DMS 273 treated with DMSO at 0.1 percent for 48 hours (cell line): ENCODE measurements around the gene TMED8.
"Not testable (repeated sequence)": the region's sequence is repeated elsewhere in the genome, so short reads cannot be mapped to it uniquely, and the experiment has no call there.

ENCODE experiments used
- DNase-seq: peaks from one replicate; lab custom pipeline; 2025; lab: John Stamatoyannopoulos, UW

Gene TMED8

DNA sequence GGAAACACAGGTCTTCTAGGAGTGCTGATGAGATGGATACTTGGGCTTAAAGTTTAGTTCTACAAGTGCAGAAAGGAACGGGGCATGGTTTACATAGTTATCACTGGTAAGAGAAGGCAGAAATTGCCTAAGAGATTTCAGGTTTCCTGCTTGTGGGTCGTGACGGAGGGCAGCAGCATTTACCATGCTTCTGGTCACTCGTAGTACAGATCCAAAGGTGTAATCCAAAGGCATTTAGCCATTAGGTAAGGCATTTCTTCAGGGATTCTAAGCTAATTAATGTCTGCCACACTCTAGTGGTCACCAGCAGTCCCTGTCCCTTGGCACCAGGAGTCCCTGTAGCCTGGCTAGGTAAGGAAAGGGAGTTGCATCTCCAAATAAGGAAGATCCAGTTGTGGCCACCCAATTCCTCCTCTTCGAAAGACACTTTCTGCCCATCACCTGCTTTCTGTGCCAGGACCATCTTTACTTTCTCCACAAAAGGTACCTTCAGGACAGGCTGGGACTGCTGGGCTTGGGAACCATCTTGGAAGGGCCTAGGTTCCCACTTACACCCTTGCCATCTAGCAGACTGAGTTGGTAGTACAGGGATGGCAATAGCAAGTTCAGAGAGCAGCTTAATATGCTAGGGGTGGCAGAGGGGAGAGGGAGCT, 54.5 kb downstream of the TMED8 start:
- no peak for DNase-seq

GRCh38 chr14:77320238-77320935, 56.5 kb downstream of the TMED8 start, which contains the start of gene POMT2:
Gene POMT2, minus strand, starts transcription at chr14:77320883. Its CDS starts 202 bp downstream, at chr14:77320681.
- DNase-seq, result peak; percentile 78

GRCh38 chr14:77319422-77319821, 57.5 kb downstream of the TMED8 start:
- no peak for DNase-seq

- DNase-seq, result not testable (repeated sequence)
These were observed 58.1 kb downstream of the TMED8 start for GRCh38 chr14:77318756-77319155.

DNA sequence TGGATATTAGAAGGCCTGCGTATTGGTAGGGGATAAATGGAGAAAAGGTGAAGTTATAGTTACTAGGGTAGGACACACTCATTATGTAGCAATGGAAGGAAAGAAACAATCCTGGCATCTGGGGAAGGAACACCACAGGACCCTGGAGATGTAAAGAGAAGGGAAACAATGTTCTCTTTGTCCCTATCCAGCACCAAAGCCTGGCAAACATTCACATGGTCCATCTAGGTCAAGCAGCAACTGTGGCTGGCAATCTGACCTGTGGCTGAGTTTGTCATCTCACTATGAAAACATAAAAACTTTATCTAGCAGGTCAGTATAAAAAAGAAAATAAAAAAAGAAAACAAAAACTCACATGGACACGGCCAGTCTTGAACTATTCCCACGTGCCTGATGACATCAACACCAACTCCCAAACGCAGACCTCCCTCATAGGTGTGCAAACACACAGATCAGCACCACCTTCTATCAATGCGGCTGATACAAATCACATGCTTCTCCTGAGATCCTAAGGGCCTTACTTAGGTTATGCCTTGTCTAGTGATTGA, 58.8 kb downstream of the TMED8 start:
- DNase-seq, result no peak

GRCh38 chr14:77316872-77317301, 60.0 kb downstream of the TMED8 start:
- peak; percentile 58 for DNase-seq

DNA sequence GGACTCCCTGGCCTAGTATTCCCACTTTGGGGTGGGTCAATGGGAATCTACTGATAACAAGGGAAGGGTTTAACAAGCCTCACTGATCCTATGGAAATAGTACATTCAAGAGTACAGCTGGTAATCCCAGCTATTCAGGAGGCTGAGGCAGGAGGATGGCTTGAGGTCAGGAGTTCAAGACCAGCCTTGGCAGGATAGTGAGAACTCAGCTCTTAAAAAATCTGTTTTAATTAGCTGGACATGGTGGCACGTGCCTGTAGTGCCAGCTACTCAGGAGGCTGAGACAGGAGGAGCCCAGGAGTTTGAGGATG, 60.7 kb downstream of the TMED8 start:
- DNase-seq, result no peak

DNA sequence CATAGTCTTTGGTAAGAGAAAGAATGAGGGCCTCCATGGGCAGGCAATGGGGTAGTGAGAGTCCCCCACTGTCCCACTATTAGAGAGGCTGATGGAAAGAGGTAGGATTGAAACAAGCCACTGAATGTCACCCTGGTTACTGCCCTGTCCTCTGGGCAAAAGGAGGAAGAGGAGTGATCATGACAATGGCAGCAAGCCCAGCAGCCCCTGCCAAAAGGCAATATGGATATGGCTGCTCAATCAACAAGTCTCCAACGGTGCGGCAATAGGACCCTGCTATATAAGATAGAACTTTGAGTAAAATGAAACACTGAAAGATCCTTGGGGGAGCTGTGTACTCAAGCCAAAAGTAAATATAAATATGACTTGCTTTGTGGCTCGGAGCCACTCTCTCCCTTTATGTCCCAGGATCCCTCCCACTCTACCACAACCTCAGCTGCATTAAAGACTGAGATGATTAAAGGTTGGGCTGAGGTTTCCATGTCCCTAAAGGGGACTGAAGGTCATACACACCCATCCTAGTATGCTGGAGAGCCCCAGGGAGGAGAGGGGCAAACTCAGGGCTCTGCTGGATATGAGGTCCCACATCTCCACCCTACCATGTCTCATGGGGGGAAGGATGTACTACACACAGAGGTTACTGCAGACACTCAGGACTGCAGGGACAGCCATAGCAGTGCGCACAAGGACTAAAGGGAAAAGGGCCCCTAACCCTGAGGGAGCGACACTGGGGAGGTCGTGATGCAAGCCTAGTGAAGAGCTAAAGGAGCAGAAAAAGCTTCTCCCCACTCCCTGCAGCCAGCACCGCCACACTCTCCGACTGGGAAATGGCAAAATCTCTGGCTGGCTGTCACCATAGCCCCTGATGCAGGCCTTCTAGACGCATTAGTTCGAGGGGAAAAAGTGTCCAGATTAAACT, 62.1 kb downstream of the TMED8 start:
- no peak for DNase-seq

- DNase-seq, result no peak
These were observed 62.9 kb downstream of the TMED8 start for GRCh38 chr14:77314043-77314442.

GRCh38 chr14:77313371-77313770, 63.5 kb downstream of the TMED8 start:
- DNase-seq, result no peak

GRCh38 chr14:77311217-77311616, 65.7 kb downstream of the TMED8 start:
- DNase-seq, result no peak

DNA sequence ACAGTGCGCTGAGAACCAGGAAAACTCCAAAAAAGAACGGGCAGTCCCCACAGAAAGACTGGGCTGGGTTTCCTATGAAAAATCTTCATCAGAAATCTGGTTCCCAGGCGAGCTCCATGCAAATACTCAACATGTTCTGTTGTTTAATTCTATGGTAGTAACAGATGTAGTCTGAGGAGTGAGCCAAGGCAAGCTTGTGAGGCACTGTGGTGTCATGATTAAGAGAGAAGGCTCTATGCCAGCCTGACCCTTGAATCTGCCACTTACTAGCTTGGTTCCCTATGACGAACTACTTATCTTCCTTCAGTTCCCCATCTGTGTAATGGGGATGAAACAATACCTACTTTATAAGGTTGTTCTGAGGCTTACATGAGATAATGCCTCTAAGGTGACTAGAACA, 66.9 kb downstream of the TMED8 start:
- DNase-seq, result peak; percentile 71

GRCh38 chr14:77309131-77309530, 67.8 kb downstream of the TMED8 start:
- no peak for DNase-seq

DNA sequence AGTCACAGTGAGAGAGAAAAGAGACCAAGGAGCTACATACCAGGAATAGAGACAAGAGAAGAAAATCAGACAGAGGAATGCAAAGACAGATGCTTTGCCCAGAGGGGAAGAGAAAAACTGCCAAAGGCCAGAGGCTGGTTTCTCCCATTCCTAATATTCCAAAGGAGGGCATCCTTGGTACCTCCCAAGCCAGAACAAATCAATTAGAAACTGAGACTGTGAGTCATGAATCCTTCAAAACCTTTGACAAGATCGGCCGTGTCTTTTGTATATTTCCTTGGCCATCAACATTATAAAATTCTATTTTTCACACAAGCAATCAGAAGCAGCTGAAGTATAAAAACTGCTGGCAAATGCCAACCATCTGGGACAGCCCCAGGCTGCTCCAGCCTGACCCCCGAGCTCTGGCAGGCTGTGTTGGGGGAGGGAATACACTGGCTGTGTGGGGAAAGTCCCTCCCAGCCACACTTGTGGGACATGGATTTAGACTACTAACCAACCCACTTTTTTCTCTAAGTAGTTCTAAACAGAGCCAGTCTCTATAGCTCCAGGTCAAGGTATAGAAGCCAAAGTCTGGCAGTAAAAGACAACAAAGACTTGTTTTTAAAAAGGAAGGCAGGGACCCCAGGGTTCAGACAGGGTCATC, 69.9 kb downstream of the TMED8 start:
- no peak for DNase-seq

DNA sequence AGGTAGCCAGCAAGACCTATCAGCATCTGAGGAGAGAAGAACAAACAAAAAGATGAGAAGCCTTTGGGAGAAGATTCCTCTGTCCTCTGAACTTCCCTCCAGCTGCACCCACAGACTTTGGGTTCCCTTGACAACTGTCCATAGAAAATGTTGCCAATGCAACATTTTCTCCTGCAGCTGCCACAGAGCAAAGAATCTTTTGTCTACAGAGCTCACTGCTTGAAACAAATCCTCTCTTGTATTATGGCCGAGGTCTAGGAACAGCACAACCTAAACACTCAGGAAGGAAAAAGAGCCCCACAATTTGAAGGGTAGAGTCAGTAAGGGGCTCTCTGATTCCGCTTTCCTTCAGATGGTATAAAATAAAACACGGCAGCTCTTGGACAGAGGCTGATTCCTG, 70.5 kb downstream of the TMED8 start:
- DNase-seq, result no peak

DNA sequence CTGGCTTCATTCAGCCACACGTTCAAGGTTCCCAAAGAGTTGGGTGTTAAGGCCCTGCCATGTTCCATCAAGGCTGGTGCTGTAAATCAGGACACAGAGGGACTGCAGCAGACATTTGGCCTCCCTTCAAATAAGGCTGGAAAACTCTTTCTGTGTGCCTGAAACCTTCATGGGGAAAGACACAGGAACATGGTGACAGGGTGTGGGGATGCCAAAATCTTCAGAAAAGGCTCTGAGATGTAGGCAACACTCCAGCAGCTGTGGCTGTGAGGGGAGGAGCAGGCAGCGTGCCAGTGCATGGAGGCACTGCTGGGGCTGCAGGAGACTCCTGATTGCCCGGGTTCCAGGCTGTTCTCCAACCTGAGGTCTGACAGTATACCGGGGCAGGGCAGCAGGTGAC, 71.2 kb downstream of the TMED8 start:
- no peak for DNase-seq

DNA sequence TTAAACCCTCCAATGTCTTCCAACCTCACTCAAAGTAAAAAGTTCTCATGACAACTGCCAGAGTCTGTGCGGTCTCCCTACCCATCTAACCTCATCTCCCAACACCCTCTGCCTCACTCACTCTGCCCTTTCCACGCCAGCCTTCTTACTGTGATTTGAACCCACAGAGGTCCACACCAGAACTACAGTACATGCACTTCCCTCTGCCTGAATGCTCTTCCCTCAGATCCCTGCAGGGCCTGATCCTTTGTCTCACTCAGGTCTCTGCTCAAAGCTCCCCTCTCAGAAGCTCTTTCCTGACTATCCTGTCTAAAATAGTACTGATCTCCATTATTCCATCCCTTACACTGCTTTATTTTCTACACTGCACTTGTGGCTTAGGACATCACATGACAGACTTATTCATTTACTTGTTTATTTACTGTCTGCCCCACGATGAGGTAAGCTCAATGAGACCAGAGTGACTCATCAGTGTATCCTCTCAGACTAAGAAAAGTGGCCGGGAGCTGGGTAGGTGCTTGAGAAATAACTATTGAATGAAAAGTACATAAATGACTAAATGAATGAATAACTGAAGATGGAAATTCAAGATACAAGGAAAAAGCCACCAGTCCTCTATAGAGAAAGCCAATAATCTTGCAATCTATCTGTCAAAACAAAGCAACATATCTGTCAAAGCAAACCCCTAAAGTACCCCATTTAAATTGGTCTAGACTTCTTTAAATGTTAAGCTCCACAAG, 73.3 kb downstream of the TMED8 start:
- DNase-seq, result no peak

DNA sequence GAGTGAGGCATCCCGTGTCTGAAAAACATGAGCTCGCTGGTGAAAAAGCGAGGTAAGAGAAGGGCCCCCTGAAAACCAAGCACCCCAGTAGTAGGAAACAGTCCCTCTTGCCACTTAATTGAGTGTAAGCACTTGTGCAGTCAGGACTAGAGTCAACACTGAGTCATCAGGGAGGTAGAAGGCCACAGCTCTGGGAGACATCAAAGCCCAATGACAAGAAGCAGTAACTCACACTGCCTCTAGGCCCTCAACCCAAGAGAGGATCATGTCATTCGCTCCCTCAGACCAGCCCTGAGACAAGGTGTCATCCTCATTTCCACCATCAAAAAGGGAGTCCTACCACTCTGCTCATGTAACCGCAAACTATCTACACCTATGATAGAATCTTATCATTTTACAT, 74.0 kb downstream of the TMED8 start:
- DNase-seq, result no peak

DNA sequence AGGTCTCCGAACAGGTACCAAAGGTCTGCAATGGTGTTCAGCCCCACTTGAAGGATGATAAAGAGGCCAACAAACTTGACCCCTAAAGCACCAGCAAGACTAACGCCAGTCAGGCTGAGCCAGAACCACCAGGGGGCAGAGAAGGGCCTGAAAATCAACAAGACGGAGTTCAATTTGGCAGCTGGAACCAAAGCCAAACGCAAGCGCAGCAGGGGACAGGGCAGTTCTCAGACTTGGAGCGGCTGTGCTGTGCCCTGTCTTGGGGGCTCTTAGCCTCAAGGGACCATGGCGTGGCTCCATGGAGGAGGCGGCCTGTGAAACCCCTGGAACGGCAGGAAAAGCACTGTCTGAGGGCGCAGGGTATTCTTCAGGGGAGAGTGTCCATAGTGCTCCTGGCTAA, 75.8 kb downstream of the TMED8 start:
- DNase-seq, result peak; percentile 56

DNA sequence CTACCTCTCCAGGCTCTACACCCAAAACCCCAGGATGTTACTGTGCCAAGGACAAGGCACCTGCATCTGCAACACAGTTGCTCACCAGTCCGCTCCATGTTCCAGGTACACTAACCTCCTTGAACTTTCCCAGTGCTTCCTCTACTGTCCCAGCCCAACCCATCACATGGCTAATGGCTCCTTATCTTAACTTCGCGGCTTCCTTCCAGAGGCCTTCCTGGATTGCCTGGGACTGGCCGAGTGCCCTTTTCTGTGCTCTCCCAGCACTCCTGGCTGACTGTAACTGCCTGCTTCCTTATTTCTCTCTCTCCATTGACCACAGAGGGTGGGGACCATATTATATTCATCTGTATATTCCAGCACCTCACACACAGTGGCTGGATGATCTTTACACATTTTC, 77.1 kb downstream of the TMED8 start:
- no peak for DNase-seq

- no peak for DNase-seq
These were observed 80.0 kb downstream of the TMED8 start for GRCh38 chr14:77296906-77297305.
